Testis (tissue), 2 donors: ENCODE results near the gene FXYD2.

Experiments used
- CTCF ChIP-seq, 3 experiments: fragments of 450-650 bp in 2 of 3; fragments of 200-600 bp in 1 of 3; sonication (generic) in 1 of 3; IDR thresholded peaks; one replicate each; pipeline ENCODE4 v1.5.1; 2016 to 2019; ENCODE audit warnings: antibody characterized with exemption in 3 of 3, mild to moderate bottlenecking in 2 of 3, moderate library complexity in 1 of 3
- POLR2A ChIP-seq: fragments of 450-650 bp; IDR thresholded peaks from one replicate; pipeline ENCODE4 v1.6.1; 2017; ENCODE audit warnings: antibody characterized with exemption, mild to moderate bottlenecking, moderate library complexity

- TF ChIP-seq CTCF (IDR thresholded peaks at IDR 0.05) (no peak), POLR2A (no peak)
Observed at GRCh38 chr11:117861151-117862018, 36.8 kb upstream of the FXYD2 start.
